G401.6 (cell line): Measurements from ENCODE around the gene PLD1.

Experiments used
- FAIRE-seq: peaks from 2 replicates; lab custom pipeline; 2012; peaks lifted over from hg19 to GRCh38; lab: Jason Lieb, UNC

Gene PLD1

GRCh38 chr3:171796625-171797264 lies 13.5 kb downstream of the PLD1 start:
- no peak for FAIRE-seq

- FAIRE-seq = no peak
Observed at GRCh38 chr3:171792531-171792930, 17.8 kb downstream of the PLD1 start.

GRCh38 chr3:171791692-171792076 lies 18.6 kb downstream of the PLD1 start:
- no peak for FAIRE-seq

GRCh38 chr3:171790898-171791691 lies 19.2 kb downstream of the PLD1 start:
- FAIRE-seq = no peak

- no peak for FAIRE-seq
Observed at GRCh38 chr3:171790574-171790897, 19.7 kb downstream of the PLD1 start.

- no peak for FAIRE-seq
Observed at GRCh38 chr3:171789759-171790505, 20.4 kb downstream of the PLD1 start.

GRCh38 chr3:171788546-171789351 lies 21.5 kb downstream of the PLD1 start:
- FAIRE-seq = no peak

GRCh38 chr3:171786997-171787396 lies 23.3 kb downstream of the PLD1 start:
- no peak for FAIRE-seq

- no peak for FAIRE-seq
Observed at GRCh38 chr3:171784937-171785336, 25.3 kb downstream of the PLD1 start.

GRCh38 chr3:171784387-171784786 lies 25.9 kb downstream of the PLD1 start:
- no peak for FAIRE-seq

- FAIRE-seq = no peak
Observed at GRCh38 chr3:171783626-171784025, 26.7 kb downstream of the PLD1 start.

- FAIRE-seq = no peak
Observed at GRCh38 chr3:171783086-171783485, 27.2 kb downstream of the PLD1 start.

- no peak for FAIRE-seq
Observed at GRCh38 chr3:171782617-171783016, 27.7 kb downstream of the PLD1 start.

- no peak for FAIRE-seq
Observed at GRCh38 chr3:171781711-171782127, 28.6 kb downstream of the PLD1 start.

- FAIRE-seq = no peak
Observed at GRCh38 chr3:171778493-171778892, 31.8 kb downstream of the PLD1 start.

- no peak for FAIRE-seq
Observed at GRCh38 chr3:171777596-171777995, 32.7 kb downstream of the PLD1 start.

GRCh38 chr3:171776839-171777583 lies 33.3 kb downstream of the PLD1 start:
- no peak for FAIRE-seq

- no peak for FAIRE-seq
Observed at GRCh38 chr3:171776411-171776810, 33.9 kb downstream of the PLD1 start.

- no peak for FAIRE-seq
Observed at GRCh38 chr3:171775943-171776342, 34.3 kb downstream of the PLD1 start.

- no peak for FAIRE-seq
Observed at GRCh38 chr3:171774521-171774920, 35.8 kb downstream of the PLD1 start.

- FAIRE-seq = peak; percentile 88
Observed at GRCh38 chr3:171772427-171773056, 37.7 kb downstream of the PLD1 start.
